Neural cell (in vitro differentiated cells): ENCODE data around the gene HPDL.

ENCODE experiments used
- CTCF ChIP-seq: fragments of 450-650 bp; IDR thresholded peaks from 2 replicates; pipeline ENCODE4 v1.5.1; 2014; ENCODE audit warnings: antibody characterized with exemption, mild to moderate bottlenecking, moderate library complexity; ENCODE audit not compliant: poor library complexity, severe bottlenecking
- MXI1 ChIP-seq: fragments of 450-650 bp; conservative IDR thresholded peaks from 2 replicates; pipeline ENCODE4 v1.6.1; 2014; ENCODE audit warnings: antibody characterized with exemption, mild to moderate bottlenecking; ENCODE audit not compliant: poor library complexity, severe bottlenecking
- POLR2AphosphoS5 ChIP-seq: IDR thresholded peaks from 2 replicates; pipeline ENCODE4 v1.6.1; 2012

GRCh38 chr1:45348966-45349677, 22.4 kb downstream of the HPDL start:
- TF ChIP-seq CTCF (no peak), POLR2AphosphoS5 (no peak), MXI1 (no peak)
